Choroid plexus epithelial cell (primary cell): Measurements from ENCODE around the gene CDK8.
"Not testable (repeated sequence)": the region's sequence is repeated elsewhere in the genome, so short reads cannot be mapped to it uniquely, and the experiment has no call there.

Experiments used
- DNase-seq: peaks from one replicate; pipeline ENCODE4 v3.0.0-alpha.2; 2010; ENCODE audit warnings: low read depth
- H3K4me3 ChIP-seq: 2 replicates; pipeline ENCODE4 v1.5.1; 2011; ENCODE audit warnings: low read depth, mild to moderate bottlenecking, control low read depth, low read length, moderate library complexity
- CTCF ChIP-seq: conservative IDR thresholded peaks from 2 replicates; pipeline ENCODE4 v1.5.1; 2011; ENCODE audit warnings: low read depth, mild to moderate bottlenecking, control low read depth, inconsistent platforms, low read length, moderate library complexity

CDK8 gene

GRCh38 chr13:26310470-26310869, 56.5 kb downstream of the CDK8 start:
- no peak for DNase-seq
- no peak overlapping the region for H3K4me3 ChIP-seq
- TF ChIP-seq CTCF: no peak

DNA sequence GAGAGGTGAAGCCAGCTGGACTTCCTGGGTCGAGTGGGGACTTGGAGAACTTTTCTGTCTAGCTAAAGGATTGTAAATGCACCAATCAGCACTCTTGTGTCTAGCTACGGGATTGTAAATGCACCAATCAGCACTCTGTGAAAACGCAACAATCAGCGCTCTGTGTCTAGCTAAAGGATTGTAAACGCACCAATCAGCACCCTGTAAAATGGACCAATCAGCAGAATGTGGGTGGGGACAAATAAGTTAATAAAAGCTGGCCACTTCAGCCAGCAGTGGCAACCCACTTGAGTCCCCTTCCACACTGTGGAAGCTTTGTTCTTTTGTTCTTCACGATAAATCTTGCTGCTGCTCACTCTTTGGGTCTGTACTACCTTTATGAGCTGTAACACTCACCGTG, 58.1 kb downstream of the CDK8 start:
- not testable (repeated sequence) for H3K4me3 ChIP-seq, DNase-seq

DNA sequence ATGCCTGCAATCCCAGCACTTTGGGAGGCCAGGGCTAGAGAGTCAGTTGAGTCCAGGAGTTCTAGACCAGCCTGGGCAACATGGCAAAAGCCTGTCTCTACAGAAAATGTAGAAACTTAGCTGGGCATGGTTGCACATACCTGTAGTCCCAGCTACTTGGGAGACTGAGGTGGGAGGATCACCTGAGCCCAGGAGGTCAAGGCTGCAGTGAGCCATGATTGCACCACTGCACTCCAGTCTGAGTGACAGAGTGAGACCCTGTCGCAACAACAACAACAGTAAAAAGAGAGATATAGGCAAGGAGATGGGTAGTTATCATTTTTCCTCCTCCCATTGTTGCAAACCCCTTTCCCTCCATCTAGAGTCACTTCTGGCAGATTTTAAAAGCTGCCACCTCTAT, 62.2 kb downstream of the CDK8 start:
- H3K4me3 ChIP-seq, DNase-seq: not testable (repeated sequence)

DNA sequence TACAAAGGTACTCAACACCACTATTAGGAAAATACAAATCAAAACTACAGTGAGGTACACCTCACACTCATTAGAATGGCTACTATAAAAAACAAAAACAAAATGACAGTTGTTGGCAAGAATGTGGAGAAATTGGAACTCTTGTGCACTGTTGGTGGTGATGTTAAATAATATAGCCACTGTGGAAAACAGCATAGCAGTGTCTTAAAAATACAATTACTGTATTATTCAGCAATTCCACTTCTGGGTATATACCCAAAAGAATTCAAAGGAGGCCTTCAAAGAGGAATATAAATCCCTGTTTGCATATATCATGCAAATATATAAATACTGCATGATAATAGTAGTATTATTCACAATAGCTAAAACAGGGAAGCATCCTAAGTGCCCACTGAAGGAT, 66.8 kb downstream of the CDK8 start:
- no peak for TF ChIP-seq CTCF

GRCh38 chr13:26323127-26323526, 69.2 kb downstream of the CDK8 start:
- TF ChIP-seq CTCF: no peak
- DNase-seq: no peak
- no peak overlapping the region for H3K4me3 ChIP-seq

More for the DNA sequence above, 66.8 kb downstream of the CDK8 start:
- DNase-seq: no peak
- H3K4me3 ChIP-seq: no peak overlapping the region

GRCh38 chr13:26323764-26324163, 69.8 kb downstream of the CDK8 start:
- DNase-seq: no peak
- no peak overlapping the region for H3K4me3 ChIP-seq
- no peak for TF ChIP-seq CTCF

- TF ChIP-seq CTCF: no peak
- DNase-seq: no peak
- no peak overlapping the region for H3K4me3 ChIP-seq
Measured at GRCh38 chr13:26324294-26324693, 70.4 kb downstream of the CDK8 start.

GRCh38 chr13:26324867-26325266, 70.9 kb downstream of the CDK8 start:
- peak; percentile 9 for DNase-seq
- TF ChIP-seq CTCF: no peak
- no peak overlapping the region for H3K4me3 ChIP-seq
